K562 (cell line): ENCODE results near the gene MKNK1. TPM values are rescaled to one million over a fixed set of nuclear protein-coding genes. Genes with fewer than 3 reads are reported as not detected.
A peak's percentile ranks its signal among the peaks of the same experiment; 100 is the strongest.

Source experiments
- ARID1B ChIP-seq: fragments of 450-650 bp; IDR thresholded peaks from 2 replicates; pipeline ENCODE4 v1.6.1; 2016; ENCODE audit warnings: antibody characterized with exemption, mild to moderate bottlenecking, inconsistent platforms
- ASH1L ChIP-seq: fragments of 450-650 bp; IDR thresholded peaks from 2 replicates; pipeline ENCODE4 v1.6.1; 2018; ENCODE audit warnings: borderline replicate concordance, mild to moderate bottlenecking, low read depth; ENCODE audit not compliant: partially characterized antibody
- BRD9 ChIP-seq: fragments of 450-650 bp; IDR thresholded peaks from 2 replicates; pipeline ENCODE4 v1.6.1; 2018; ENCODE audit warnings: low read depth; ENCODE audit not compliant: partially characterized antibody
- CEBPZ ChIP-seq: fragments of 150-350 bp; IDR thresholded peaks from 2 replicates; pipeline ENCODE4 v1.6.1; 2014; ENCODE audit warnings: low read depth, mild to moderate bottlenecking, low read length, borderline replicate concordance
- ESRRB ChIP-seq: fragments of 250-450 bp; sonication (Bioruptor Pico); IDR thresholded peaks from 2 replicates; pipeline ENCODE4 v1.5.0; 2020; ENCODE audit warnings: mild to moderate bottlenecking, moderate library complexity, borderline replicate concordance
- PRMT5 ChIP-seq: sonication (generic); formaldehyde crosslinking; IDR thresholded peaks from 2 replicates; pipeline ENCODE4 v1.5.0; 2020; ENCODE audit warnings: missing genetic modification reagents
- RBM39 ChIP-seq: fragments of 200-400 bp; formaldehyde crosslinking; optimal IDR thresholded peaks from 2 replicates; pipeline ENCODE3; 2018; ENCODE audit warnings: low read depth, low read length
- RFX1 ChIP-seq: fragments of 450-650 bp; IDR thresholded peaks from 2 replicates; pipeline ENCODE4 v1.6.1; 2016; ENCODE audit warnings: mild to moderate bottlenecking, moderate library complexity
- SAP30 ChIP-seq: fragments of 200-600 bp; sonication (generic); IDR thresholded peaks from 2 replicates; pipeline ENCODE4 v1.6.1; 2012; ENCODE audit warnings: borderline replicate concordance, low read depth, mild to moderate bottlenecking, moderate library complexity, low read length, control low read depth, inconsistent platforms; ENCODE audit not compliant: insufficient read depth, poor library complexity, severe bottlenecking
- SIN3A ChIP-seq, 2 experiments: fragments of 150-350 bp in 1 of 2; IDR thresholded peaks; 2 replicates each; pipeline ENCODE4 v1.6.1; 2011 to 2016; ENCODE audit warnings: borderline replicate concordance in 2 of 2, low read depth in 2 of 2, low read length in 2 of 2, mild to moderate bottlenecking in 2 of 2, moderate library complexity in 2 of 2; ENCODE audit not compliant: control insufficient read depth in 1 of 2
- SMARCC2 ChIP-seq: fragments of 450-650 bp; IDR thresholded peaks from 2 replicates; pipeline ENCODE4 v1.6.1; 2017; ENCODE audit warnings: antibody characterized with exemption, moderate library complexity, mild to moderate bottlenecking, low read depth
- SNAPC5 ChIP-seq: fragments of 250-450 bp; sonication (Bioruptor Pico); IDR thresholded peaks from 2 replicates; pipeline ENCODE4 v1.8.0; 2021; ENCODE audit warnings: moderate library complexity, mild to moderate bottlenecking, inconsistent platforms
- SRF ChIP-seq, 2 experiments: fragments of 250-450, 450-650 bp in 1 of 2; sonication (Bioruptor Pico) in 1 of 2; sonication (generic) in 1 of 2; formaldehyde crosslinking; IDR thresholded peaks; 2 replicates each; pipeline versions ENCODE4 v1.5.0 to v1.5.1; 2020 to 2022; ENCODE audit warnings: mild to moderate bottlenecking in 1 of 2, missing genetic modification reagents in 1 of 2
- SUPT5H ChIP-seq: fragments of 450-650 bp; IDR thresholded peaks from 2 replicates; pipeline ENCODE4 v1.6.1; 2016
- TAL1 ChIP-seq: fragments of 450-650 bp; IDR thresholded peaks from 2 replicates; pipeline ENCODE4 v1.6.1; 2016; ENCODE audit warnings: mild to moderate bottlenecking
- polyA plus RNA-seq, 8 experiments: library from polyadenylated mRNA; depleted of rRNA in 4 of 8; stranded (reverse) in 5 of 8; unstranded in 3 of 8; fragments of >200 nt; fragmentation: Nextera tagmentation in 2 of 8; fragmentation: Illumina TruSeq in 1 of 8; extraction: Ambion mirVana in 2 of 8; extraction: Trizol in 1 of 8; gene quantifications; 2 replicates each; pipeline versions ENCODE4 v1.2.1 to v1.2.3, GENCODE V29; 2011 to 2014; ENCODE audit warnings: inconsistent platforms in 1 of 8, missing spikeins in 1 of 8
- total RNA-seq, 7 experiments: library from RNA; depleted of rRNA in 6 of 7; stranded (reverse); fragments of >200 nt in 6 of 7; fragmentation: Illumina TruSeq in 2 of 7; extraction: Trizol in 2 of 7; gene quantifications; 2 replicates each; pipeline versions ENCODE4 v1.2.1 to v1.2.3, GENCODE V29; 2011 to 2021; ENCODE audit warnings: low replicate concordance in 1 of 7
- TF ChIP-seq, protein P1 (sequence below): fragments of 450-650 bp; formaldehyde crosslinking; IDR thresholded peaks from 2 replicates; pipeline ENCODE4 v1.4.0; 2020; ENCODE audit warnings: mild to moderate bottlenecking, moderate library complexity
- TF ChIP-seq, protein P2 (sequence below), 2 experiments: fragments of 150-350 bp in 1 of 2; IDR thresholded peaks; 2 replicates each; pipeline ENCODE4 v1.6.1; 2012 to 2016; ENCODE audit warnings: low read depth in 2 of 2, low read length in 2 of 2, mild to moderate bottlenecking in 1 of 2, moderate library complexity in 1 of 2

Gene MKNK1
- total and polyA plus RNA-seq, 9 of the 15 experiments (the other 6 are each of a cell fraction or from before 2014, with no cell fraction given) = 27.7 to 51.3 (median 43.7) TPM

DNA sequence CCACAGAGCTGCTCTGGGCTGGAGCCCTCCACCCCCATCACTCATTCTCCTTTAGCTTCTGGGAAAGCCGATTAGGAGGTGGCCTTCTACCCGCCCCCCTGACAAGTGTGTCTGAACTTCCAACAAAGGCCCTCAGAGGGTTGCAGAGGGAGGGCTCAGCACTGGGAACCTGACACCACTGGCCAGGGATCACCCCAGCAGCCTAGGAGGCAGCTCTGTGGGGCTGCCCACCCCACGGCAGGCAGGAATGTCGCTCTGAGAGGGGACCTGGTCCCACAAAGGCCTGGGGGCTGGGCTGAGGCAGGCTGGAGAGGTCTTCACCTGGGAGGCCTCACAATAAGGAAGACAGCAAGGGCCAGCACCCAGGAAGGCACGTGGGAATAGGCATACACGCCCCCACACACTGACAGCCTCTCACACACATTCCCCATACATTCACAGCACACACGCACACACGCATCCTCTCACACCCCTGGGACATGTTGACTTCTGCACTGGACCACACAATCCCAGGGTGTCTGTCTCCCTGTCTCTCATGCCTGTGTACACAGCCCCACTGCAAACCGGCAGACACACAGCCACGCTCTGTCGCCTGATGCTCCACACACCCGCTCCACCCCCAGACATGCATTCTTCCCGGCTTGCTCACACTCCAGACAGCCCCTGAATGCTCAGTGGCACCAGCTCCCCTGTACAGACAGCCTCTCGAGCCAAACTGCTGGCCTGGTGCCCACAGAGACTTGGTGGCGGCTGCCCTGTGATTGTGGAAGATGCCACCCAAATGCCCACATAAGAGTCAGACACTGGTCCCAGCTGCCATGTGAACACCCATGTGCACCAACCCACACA is 83.8 kb downstream of the MKNK1 start (continued):
- TF ChIP-seq SUPT5H = no peak
- no peak for TF ChIP-seq ESRRB
- TF ChIP-seq SMARCC2 = no peak
- no peak; the same call in none of the 2 replicates for TF ChIP-seq ARID1B
- peak; percentile 19; the same call in 1 of the 2 replicates for TF ChIP-seq TAL1
- TF ChIP-seq, protein P1, sequence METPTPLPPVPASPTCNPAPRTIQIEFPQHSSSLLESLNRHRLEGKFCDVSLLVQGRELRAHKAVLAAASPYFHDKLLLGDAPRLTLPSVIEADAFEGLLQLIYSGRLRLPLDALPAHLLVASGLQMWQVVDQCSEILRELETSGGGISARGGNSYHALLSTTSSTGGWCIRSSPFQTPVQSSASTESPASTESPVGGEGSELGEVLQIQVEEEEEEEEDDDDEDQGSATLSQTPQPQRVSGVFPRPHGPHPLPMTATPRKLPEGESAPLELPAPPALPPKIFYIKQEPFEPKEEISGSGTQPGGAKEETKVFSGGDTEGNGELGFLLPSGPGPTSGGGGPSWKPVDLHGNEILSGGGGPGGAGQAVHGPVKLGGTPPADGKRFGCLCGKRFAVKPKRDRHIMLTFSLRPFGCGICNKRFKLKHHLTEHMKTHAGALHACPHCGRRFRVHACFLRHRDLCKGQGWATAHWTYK (CRISPR knock-in tag) = no peak
- TF ChIP-seq PRMT5 (CRISPR knock-in tag) = no peak
- no peak for TF ChIP-seq RFX1
- peak; percentile 40 for TF ChIP-seq ASH1L
- 0 out of 4 replicates have a peak, but pooled peaks of 1 of the 2 experiments have one; percentile 35 for TF ChIP-seq SIN3A (IDR thresholded peaks at IDR 0.05; ENCODE audit: borderline replicate concordance in 2 of 2, control insufficient read depth in 1 of 2, low read depth in 2 of 2, low read length in 2 of 2)
- TF ChIP-seq, protein P2, sequence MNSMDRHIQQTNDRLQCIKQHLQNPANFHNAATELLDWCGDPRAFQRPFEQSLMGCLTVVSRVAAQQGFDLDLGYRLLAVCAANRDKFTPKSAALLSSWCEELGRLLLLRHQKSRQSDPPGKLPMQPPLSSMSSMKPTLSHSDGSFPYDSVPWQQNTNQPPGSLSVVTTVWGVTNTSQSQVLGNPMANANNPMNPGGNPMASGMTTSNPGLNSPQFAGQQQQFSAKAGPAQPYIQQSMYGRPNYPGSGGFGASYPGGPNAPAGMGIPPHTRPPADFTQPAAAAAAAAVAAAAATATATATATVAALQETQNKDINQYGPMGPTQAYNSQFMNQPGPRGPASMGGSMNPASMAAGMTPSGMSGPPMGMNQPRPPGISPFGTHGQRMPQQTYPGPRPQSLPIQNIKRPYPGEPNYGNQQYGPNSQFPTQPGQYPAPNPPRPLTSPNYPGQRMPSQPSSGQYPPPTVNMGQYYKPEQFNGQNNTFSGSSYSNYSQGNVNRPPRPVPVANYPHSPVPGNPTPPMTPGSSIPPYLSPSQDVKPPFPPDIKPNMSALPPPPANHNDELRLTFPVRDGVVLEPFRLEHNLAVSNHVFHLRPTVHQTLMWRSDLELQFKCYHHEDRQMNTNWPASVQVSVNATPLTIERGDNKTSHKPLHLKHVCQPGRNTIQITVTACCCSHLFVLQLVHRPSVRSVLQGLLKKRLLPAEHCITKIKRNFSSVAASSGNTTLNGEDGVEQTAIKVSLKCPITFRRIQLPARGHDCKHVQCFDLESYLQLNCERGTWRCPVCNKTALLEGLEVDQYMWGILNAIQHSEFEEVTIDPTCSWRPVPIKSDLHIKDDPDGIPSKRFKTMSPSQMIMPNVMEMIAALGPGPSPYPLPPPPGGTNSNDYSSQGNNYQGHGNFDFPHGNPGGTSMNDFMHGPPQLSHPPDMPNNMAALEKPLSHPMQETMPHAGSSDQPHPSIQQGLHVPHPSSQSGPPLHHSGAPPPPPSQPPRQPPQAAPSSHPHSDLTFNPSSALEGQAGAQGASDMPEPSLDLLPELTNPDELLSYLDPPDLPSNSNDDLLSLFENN (IDR thresholded peaks at IDR 0.05; ENCODE audit: low read depth in 2 of 2, low read length in 2 of 2) = no peak
- no peak for TF ChIP-seq CEBPZ
- peak; percentile 51 for TF ChIP-seq SAP30
- TF ChIP-seq RBM39 = peak; percentile 84
- no peak for TF ChIP-seq BRD9
- no peak for TF ChIP-seq SNAPC5 (CRISPR knock-in tag)
- peak in 1 of 2 experiments; percentile 47; a peak in 1 of 4 replicates for TF ChIP-seq SRF (CRISPR knock-in tag; IDR thresholded peaks at IDR 0.05)
